Muscle layer of duodenum (tissue), 2 donors: ENCODE data around the gene SPIRE1.
A peak's percentile ranks its signal among the peaks of the same experiment; 100 is the strongest.
"Not testable (repeated sequence)": the region's sequence is repeated elsewhere in the genome, so short reads cannot be mapped to it uniquely, and the experiment has no call there.

ENCODE experiments used
- H3K27ac ChIP-seq: one replicate; pipeline ENCODE4 v1.7.0; 2013; ENCODE audit warnings: mild to moderate bottlenecking, low read length
- H3K27me3 ChIP-seq: one replicate; pipeline ENCODE4 v1.7.0; 2013; ENCODE audit warnings: low read depth, mild to moderate bottlenecking, control low read depth, low read length
- H3K36me3 ChIP-seq, 2 donors: one replicate each; pipeline ENCODE4 v1.7.0; 2013; ENCODE audit warnings: low read length in 2 of 2, control low read depth in 1 of 2, mild to moderate bottlenecking in 1 of 2; ENCODE audit not compliant: insufficient read depth in 2 of 2, control insufficient read depth in 1 of 2
- H3K4me1 ChIP-seq, 2 donors: one replicate each; pipeline ENCODE4 v1.7.0; 2013; ENCODE audit warnings: low read length in 2 of 2, mild to moderate bottlenecking in 2 of 2, control low read depth in 1 of 2, moderate library complexity in 1 of 2; ENCODE audit not compliant: insufficient read depth in 2 of 2, control insufficient read depth in 1 of 2
- H3K4me3 ChIP-seq, 2 donors: one replicate each; pipeline ENCODE4 v1.7.0; 2013; ENCODE audit warnings: low read length in 2 of 2, low read depth in 1 of 2, mild to moderate bottlenecking in 1 of 2
- H3K9me3 ChIP-seq, 2 donors: one replicate each; pipeline ENCODE4 v1.7.0; 2013; ENCODE audit warnings: low read length in 2 of 2, control low read depth in 1 of 2, mild to moderate bottlenecking in 1 of 2; ENCODE audit not compliant: control insufficient read depth in 1 of 2
- donor health status: healthy.

SPIRE1 gene

DNA sequence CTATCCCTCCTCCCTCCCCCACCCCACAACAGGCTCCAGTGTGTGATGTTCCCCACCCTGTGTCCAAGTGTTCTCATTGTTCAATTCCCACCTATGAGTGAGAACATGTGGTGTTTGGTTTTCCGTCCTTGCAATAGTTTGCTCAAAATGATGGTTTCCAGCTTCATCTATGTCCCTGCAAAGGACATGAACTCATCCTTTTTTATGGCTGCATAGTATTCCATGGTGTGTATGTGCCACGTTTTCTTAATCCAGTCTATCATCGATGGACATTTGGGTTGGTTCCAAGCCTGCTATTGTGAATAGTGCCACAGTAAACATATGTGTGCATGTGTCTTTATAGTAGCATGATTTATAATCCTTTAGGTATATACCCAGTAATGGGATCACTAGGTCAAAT lies 30.7 kb downstream of the SPIRE1 start:
- not testable (repeated sequence) for H3K4me1 ChIP-seq, H3K36me3 ChIP-seq, H3K27ac ChIP-seq, H3K27me3 ChIP-seq, H3K9me3 ChIP-seq, H3K4me3 ChIP-seq

DNA sequence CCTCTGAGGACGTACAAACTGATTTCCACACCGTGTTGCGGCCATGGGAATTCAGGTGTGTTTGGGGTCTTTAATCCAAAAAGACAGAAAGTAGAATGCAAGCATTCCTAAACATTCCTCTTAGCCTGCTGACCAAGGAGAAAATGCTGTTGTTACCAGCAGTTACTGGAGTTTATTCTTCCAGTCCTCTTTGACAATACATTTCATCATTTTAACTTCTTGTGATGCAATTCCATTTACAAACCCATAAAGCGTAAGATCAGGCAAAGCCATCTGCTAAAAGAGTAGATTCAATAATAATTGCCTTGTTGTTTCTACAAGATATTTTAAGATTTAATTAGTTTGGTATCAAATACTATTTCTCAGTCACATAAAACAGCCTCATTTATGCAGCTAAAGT lies 32.7 kb downstream of the SPIRE1 start:
- Histone ChIP-seq H3K4me3 (no peak overlapping the region), H3K27ac (no peak overlapping the region), H3K9me3 (no peaks in the 10 kb centered on the region), H3K36me3 (no peaks in the 10 kb centered on the region), H3K27me3 (no peaks in the 10 kb centered on the region), H3K4me1 (no peaks in the 10 kb centered on the region)

DNA sequence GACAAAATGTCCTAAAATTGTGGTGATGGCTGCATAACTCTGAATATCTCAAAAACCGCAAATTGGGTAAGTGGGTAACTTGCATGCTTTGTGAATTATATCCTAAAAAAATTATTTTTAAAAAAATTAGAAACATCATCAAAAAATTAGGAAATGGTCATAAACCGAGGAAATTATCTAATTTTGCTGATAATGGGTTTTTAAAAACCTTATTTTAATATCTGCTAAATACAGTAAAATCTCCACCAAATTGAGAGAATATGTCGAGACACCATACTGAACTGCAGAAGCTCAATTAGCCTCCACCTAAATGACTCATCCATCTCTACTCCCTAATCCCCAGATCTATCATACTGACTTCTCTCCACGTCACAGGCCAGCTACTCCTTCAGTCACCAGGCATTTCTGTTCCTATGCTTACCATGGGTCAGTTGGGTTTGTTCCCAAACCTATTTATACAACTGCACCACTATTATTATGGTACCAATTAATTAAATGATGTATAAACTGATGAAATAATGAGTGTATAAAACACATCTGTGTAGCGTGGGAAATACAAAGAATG lies 36.1 kb downstream of the SPIRE1 start:
- H3K4me3 ChIP-seq = no peak overlapping the region
- no peaks in the 10 kb centered on the region for H3K9me3 ChIP-seq
- no peak overlapping the region for H3K27ac ChIP-seq
- H3K4me1 ChIP-seq = no peaks in the 10 kb centered on the region
- H3K36me3 ChIP-seq = no peaks in the 10 kb centered on the region
- H3K27me3 ChIP-seq = no peaks in the 10 kb centered on the region

- Histone ChIP-seq H3K27ac (no peak overlapping the region), H3K9me3 (no peaks in the 10 kb centered on the region), H3K27me3 (no peaks in the 10 kb centered on the region), H3K4me3 (no peak overlapping the region), H3K36me3 (no peaks in the 10 kb centered on the region), H3K4me1 (no peaks in the 10 kb centered on the region)
Observed at GRCh38 chr18:12615748-12616147, 42.2 kb downstream of the SPIRE1 start.

DNA sequence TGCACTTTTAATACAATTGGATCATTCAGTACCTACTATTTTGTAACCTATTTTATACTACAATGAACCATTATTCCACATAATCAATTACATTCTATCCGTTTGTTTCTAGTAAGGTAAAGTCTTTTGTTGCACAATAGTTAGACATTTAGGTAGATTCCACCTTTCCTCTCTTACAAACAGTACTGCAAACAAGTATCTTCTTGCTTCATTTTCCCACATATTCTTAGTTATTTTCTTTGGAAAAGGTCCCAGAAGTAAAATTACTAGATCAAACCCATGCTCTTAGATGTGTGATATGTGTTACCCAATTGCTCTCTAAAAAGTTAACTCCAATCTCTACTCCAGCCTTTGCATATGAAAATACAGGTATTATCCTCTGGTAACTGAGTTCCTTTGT lies 49.6 kb downstream of the SPIRE1 start:
- Histone ChIP-seq H3K4me3 (no peak overlapping the region), H3K27me3 (no peaks in the 10 kb centered on the region), H3K4me1 (no peaks in the 10 kb centered on the region), H3K36me3 (peaks cover 0 to 4% of the 10 kb centered on the region in 2 donors), H3K9me3 (no peaks in the 10 kb centered on the region), H3K27ac (no peak overlapping the region)

DNA sequence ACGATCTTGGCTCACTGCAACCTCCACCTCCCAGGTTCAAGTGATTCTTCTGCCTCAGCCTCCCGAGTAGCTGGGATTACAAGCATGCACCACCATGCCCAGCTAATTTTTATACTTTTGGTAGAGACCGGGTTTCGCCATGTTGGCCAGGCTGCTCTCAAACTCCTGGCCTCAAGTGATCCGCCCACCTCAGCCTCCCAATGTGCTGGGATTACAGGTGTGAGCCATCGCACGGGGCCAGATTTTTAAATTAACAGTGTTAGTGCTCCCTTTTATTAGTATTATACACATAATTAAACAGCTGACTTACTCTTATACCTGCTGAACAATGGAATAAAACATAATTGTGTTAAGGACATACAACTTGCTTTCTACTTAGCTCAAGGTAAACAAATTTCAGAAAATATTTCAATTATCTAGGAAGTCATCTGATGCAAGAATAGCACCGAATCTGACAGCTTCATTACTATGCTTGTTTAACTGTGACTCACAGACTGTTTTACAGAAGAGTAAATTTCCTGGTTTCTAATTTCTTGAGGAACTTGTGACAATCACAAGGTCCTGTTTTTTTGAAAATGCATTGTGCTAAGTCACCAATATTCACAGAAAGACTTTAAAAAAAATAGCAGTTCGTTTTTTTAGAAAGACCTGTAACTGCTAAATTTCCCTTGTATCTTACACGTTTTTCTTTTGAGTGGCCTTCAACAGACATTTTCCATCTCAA lies 51.2 kb downstream of the SPIRE1 start:
- Histone ChIP-seq H3K4me1 (no peaks in the 10 kb centered on the region), H3K4me3 (no peak overlapping the region), H3K27me3 (no peaks in the 10 kb centered on the region), H3K27ac (peak overlapping the region; percentile 53), H3K36me3 (peaks cover 0 to 4% of the 10 kb centered on the region in 2 donors), H3K9me3 (no peaks in the 10 kb centered on the region)

DNA sequence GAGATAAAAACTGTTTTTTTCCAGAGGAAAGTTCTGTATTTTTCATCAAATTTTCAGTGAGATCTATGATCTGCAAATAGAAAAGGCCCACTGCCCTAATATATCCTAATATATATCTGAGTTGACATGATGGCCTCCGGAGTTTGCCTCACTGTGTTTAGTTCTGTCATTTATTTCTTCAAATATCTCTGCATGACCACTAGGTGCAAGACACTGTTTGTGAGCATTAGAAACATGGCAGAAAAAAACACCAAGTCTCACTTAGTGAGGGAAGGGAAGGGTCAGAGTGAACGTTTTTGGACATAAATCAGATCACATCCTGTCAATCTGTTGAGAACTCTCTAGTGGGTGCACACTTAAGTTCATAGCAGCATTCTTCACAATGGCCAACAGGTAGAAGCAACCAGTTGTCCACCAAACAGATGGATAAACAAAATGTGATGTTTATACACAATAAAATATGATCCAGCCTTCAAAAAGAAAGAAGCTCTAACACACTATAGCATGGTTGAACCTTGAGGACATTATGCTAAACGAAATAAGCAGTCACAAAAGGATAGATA lies 53.4 kb downstream of the SPIRE1 start:
- Histone ChIP-seq H3K4me3 (no peak overlapping the region), H3K4me1 (no peaks in the 10 kb centered on the region), H3K36me3 (peaks cover 0 to 4% of the 10 kb centered on the region in 2 donors), H3K27me3 (no peaks in the 10 kb centered on the region), H3K9me3 (no peaks in the 10 kb centered on the region), H3K27ac (no peak overlapping the region)

- no peak overlapping the region for H3K27ac ChIP-seq
- H3K4me1 ChIP-seq = no peaks in the 10 kb centered on the region
- no peaks in the 10 kb centered on the region for H3K9me3 ChIP-seq
- H3K27me3 ChIP-seq = no peaks in the 10 kb centered on the region
- H3K4me3 ChIP-seq = no peak overlapping the region
- H3K36me3 ChIP-seq = no peaks in the 10 kb centered on the region
Observed at GRCh38 chr18:12599966-12600365, 57.9 kb downstream of the SPIRE1 start.

- Histone ChIP-seq H3K4me1 (no peaks in the 10 kb centered on the region), H3K27ac (no peak overlapping the region), H3K9me3 (no peaks in the 10 kb centered on the region), H3K4me3 (no peak overlapping the region), H3K27me3 (no peaks in the 10 kb centered on the region), H3K36me3 (no peaks in the 10 kb centered on the region)
Observed at GRCh38 chr18:12599543-12599942, 58.4 kb downstream of the SPIRE1 start.

GRCh38 chr18:12598181-12598930 lies 59.6 kb downstream of the SPIRE1 start:
- Histone ChIP-seq H3K27me3 (no peaks in the 10 kb centered on the region), H3K36me3 (no peaks in the 10 kb centered on the region), H3K9me3 (no peaks in the 10 kb centered on the region), H3K27ac (no peak overlapping the region), H3K4me1 (no peaks in the 10 kb centered on the region), H3K4me3 (no peak overlapping the region)

DNA sequence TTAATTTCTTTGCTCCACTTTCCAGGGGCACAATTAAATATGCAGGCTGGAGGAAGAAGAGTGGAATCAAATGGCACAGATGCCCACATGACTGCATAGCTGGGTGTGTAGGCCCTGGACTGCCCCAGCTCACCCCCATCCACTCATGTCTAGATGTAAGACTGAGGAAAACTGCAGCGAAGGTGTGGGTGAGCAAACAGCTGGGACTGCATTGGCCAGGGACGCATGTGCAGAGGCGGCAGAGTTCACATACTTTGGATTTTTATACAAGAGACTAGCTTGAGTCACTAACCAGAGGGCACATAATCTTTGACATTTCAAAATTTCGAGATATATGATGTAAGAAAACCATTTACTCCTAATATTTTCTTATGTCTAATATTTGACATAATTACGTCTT lies 60.1 kb downstream of the SPIRE1 start:
- H3K27me3 ChIP-seq = no peaks in the 10 kb centered on the region
- H3K4me1 ChIP-seq = no peaks in the 10 kb centered on the region
- H3K9me3 ChIP-seq = no peaks in the 10 kb centered on the region
- H3K36me3 ChIP-seq = no peaks in the 10 kb centered on the region
- H3K4me3 ChIP-seq = no peak overlapping the region
- no peak overlapping the region for H3K27ac ChIP-seq
